Retinal pigment epithelial cell (primary cell): Measurements from ENCODE around the gene RENBP.

Source experiments
- DNase-seq: peaks from one replicate; pipeline ENCODE4 v3.0.0-alpha.2; 2010; ENCODE audit warnings: low read depth
- H3K4me3 ChIP-seq: 2 replicates; pipeline ENCODE4 v1.5.1; 2011; ENCODE audit warnings: mild to moderate bottlenecking, low read length, control low read depth, moderate library complexity
- CTCF ChIP-seq: conservative IDR thresholded peaks from 2 replicates; pipeline ENCODE4 v1.5.1; 2011; ENCODE audit warnings: low read depth, low read length, control low read depth, inconsistent platforms

Gene RENBP

GRCh38 chrX:153929576-153929975 lies 14.9 kb downstream of the RENBP start:
- DNase-seq = no peak
- no peak for TF ChIP-seq CTCF
- no peak overlapping the region for H3K4me3 ChIP-seq

- no peak for TF ChIP-seq CTCF
- DNase-seq = no peak
- no peak overlapping the region for H3K4me3 ChIP-seq
Measured at GRCh38 chrX:153928846-153929245, 15.6 kb downstream of the RENBP start.

DNA sequence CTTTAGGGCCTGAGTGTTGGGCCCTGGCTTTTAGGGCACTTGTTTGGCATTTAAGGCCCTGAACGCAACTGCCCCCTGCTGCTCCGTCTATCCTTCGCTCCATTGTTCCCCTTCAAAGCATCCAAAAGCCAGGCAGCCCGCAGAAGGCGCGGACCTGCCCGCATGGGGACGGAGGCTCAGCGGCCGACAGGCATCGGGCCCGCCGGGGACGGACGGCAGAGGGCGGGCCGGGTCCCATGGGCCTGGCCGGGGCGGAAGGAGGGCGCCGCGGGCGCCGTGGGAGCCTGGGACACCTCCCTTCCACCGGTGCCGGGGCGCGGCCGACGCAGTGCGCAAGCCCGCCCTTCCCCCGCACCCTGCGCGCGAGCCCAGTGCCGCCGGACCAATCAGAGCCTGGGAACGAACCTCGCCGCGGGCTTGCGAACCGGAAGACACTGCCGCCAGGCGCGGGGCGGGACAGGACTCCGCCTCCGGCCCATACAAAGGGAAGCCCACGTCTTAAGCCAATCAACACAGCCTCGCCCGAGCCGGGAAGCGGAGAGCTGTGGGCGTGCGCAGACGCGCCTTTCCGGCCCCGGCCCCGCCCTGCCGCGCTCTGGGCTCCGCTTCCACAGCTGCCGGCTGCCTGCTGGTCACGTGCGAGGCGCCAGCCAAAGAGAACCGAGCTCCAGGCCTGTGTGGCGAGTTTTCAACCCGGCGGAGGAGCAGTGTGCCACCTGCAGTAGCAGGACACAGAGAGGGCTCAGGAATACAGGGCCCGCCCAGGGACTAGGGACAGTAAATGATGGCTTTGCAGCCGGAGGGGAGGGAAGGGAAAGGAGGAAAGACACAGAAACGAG lies 16.3 kb downstream of the RENBP start:
- peak; percentile 94 for DNase-seq
- TF ChIP-seq CTCF = peak; percentile 24
- H3K4me3 ChIP-seq = peak overlapping the region; percentile 59

GRCh38 chrX:153927672-153927921 lies 16.8 kb downstream of the RENBP start:
- TF ChIP-seq CTCF = no peak

GRCh38 chrX:153926858-153927671 lies 17.4 kb downstream of the RENBP start:
- peak overlapping the region; percentile 59 for H3K4me3 ChIP-seq
- no peak for DNase-seq
- peak; percentile 2 for TF ChIP-seq CTCF

More at GRCh38 chrX:153927672-153927921, 16.8 kb downstream of the RENBP start:
- H3K4me3 ChIP-seq = peak overlapping the region; percentile 59
- DNase-seq = no peak

GRCh38 chrX:153926552-153926857 lies 17.9 kb downstream of the RENBP start:
- DNase-seq = no peak
- H3K4me3 ChIP-seq = no peak overlapping the region
- no peak for TF ChIP-seq CTCF
